HG03575 (cell line): ENCODE data around the gene TRIM50.
"Not testable (repeated sequence)": the region's sequence is repeated elsewhere in the genome, so short reads cannot be mapped to it uniquely, and the experiment has no call there.

ENCODE experiments used
- ATAC-seq: cut with Tn5 transposase; IDR thresholded peaks from one replicate; pipeline ENCODE4 v1.9.1; 2021; ENCODE audit not compliant: unreplicated experiment, insufficient number of reproducible peaks, low FRiP score; ENCODE audit errors: extremely low read depth

Gene TRIM50

DNA sequence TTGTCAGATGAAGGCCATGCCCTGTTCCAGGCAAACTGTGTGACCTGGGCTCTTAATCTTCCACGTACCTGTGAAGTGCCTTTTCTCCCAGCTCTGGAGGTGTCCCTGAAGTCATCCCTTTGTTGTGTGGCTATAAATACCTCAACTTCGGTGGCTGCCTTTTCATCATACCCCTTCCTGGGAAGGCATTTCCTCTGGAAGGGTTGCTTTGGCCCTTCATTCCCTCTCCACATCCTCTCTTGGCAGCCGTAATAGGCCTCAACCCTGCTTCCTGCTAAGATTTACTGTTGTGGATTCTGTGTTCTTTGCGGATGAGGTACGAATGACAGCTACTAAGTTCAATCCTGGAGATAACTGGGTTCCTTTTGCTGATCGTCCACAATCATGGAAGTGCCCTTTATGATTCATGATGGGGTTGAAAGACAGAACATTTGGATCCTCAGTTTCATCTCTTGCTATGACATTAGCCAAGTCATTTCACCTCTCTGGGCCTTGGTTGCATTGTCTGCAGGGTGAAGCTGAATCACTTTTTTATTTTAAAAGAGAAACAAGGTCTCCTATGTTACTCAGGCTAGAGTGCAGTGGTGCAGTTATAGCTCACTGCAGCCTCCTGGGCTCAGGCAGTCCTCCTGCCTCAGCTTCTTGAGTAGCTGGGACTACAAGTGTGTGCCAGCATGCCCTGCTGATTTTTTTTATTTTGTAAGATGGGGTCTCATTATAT lies 23.7 kb upstream of the TRIM50 start:
- ATAC-seq = no peak

DNA sequence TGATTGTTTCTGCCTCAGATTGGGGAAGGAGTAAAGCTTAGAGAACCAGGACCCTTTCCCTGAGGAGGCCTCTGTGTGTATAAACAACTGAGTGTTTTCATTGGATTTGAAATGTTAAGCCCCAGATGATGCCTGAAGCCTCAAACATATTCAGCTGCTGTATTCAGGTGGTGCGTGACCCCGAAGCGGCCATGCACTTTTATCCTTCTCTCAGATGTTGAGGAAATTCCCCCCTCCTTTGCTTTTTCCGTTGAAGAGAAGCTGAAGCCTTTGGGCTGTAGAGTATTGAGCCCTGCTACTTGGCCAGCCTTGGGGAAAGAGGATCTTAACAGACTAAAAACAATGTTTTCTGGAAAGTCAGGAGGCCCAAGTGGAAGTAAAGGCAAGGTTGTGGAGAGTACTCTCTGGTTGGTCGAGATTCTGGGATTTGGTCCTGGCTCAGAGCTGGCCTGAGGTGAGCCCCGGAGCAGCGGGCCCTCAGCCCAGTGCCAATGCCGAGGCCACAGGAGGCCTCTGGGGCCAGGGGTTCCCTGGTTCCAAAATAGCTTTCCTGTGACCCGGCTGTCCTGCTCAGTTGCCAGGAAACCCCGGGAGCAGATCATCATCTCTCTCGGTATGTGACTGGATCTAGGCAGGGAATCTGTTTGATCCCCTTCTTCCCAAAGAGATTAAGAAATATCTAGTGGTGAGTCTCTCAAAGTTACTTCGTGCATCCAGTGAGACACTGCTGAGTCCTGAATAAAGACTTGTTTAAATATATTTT lies 22.6 kb upstream of the TRIM50 start:
- ATAC-seq = no peak

DNA sequence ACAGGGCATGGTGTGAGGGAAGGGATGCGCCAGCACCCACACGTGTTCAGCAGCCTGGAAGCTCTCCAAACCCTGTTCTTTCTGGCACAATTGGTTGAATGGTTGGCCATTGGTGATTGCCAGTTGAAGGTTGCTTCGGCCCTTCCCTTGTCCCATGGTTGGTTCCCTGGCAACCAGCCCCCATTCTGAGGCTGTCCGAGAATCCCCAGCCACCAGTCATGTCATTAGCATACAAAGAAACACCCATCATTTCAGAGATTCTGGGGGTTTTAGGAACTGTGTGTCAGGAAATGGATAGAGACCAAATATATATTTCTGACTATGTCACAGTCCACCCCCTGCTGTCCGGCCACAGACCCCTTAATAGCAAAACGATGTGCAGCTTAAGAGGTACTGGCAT lies 21.9 kb upstream of the TRIM50 start:
- ATAC-seq = no peak

DNA sequence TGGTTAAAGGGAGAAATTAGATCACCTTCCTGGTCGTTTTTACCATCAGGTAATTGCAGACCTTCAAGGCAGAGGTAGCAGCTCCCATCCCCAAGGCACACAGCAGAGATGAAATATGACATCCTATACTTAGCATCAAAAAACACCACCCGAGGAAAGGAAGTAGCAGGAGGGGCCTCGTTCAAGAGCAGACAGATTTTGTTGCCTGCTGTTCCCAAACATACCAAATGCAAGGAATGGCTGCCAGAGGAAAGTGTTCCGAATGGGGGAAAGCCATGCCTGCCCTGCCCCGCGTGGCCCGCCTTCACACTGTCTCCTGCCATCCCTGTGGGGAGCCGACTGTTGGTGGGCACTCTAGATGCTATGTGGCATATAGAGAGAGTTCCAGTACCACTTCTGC lies 18.1 kb upstream of the TRIM50 start:
- no peak for ATAC-seq

DNA sequence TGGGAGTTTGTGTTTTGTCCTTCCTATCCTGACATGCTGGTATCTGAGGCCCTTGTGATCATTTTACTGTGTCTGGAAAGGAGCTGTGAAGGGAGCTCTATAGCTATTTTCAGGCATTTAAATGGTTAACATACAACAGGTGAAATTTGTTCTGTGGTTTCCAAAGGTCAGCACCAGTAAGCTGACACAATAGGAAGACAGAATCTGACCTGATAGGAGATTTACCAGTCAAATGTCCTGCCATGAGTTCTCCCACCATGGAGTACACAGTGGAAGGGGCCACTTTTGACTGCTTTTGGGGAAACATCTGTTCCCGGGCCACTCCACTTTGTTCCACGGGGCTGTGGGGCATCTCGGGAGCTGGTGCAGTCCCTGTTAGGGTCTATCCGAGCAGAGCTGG lies 17.7 kb upstream of the TRIM50 start:
- no peak for ATAC-seq

DNA sequence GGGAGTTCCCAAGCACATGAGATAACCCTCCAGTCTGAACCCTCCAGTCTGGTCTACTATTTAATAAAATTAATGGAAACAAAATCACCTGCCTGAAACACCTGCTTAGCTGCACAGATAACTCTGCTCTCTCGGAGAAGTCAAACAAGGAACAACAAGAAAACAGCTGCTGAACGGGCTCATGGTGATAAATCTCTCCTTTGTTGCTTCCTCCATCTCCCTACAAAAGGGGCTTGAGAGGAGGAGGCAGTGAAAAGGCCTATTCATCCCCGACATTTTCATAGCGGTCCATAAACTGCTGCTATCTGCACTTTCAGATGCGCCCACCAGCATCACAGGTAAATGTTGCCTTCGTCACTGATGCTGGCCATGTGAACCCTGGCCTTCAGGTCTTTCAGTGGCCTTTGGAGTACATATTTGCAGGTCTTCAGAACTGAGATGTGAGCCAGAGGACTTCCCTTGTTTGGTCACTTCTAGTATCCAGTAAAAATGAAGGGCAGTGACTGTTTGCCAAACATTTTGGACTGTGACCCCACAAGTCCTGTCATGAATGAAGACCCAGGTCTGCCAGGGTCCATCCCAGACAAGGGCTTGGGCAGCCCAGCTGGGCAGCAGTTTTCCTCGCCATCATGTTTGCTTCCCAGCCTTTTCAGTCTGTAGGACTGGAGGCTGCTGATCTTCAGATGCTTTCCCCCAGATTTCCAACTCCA lies 15.9 kb upstream of the TRIM50 start:
- no peak for ATAC-seq

DNA sequence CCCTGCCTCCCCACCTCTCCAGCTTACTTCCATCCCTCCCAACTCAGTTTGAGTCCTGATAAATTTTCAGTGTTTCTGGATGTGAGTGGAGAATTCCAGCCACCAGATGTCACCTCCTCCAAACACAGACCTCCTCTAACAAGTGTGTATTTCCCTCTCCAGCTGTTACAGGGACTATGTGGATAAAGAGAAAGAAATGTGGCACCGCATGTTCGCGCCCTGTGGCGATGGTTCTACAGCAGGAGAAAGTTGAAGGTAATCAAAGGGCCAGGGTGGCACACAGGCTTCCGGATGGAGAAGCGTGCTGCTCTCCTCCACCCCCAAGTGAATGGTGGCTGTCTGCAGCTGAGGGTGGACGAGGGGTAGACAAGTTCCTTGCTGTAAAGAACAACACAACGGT lies 14.8 kb upstream of the TRIM50 start:
- ATAC-seq = no peak

DNA sequence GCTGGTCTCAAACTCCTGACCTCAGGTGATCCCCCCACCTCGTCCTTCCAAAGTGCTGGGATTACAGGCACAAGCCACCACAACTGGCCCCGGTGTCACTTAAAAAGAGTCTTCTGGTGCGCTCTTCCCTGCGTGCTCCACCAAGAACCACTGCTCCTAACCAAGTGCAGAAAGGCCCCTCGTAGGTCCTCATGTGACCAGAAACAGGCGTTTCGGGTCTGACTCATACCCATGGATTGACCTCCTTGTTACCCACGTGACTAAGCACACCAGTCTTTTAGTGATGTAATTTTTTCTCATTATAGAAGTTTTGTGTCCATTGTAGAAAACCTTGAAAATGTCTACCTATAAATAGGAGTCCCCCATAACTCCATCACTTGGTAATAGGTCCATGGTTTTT lies 14.0 kb upstream of the TRIM50 start:
- ATAC-seq = no peak

DNA sequence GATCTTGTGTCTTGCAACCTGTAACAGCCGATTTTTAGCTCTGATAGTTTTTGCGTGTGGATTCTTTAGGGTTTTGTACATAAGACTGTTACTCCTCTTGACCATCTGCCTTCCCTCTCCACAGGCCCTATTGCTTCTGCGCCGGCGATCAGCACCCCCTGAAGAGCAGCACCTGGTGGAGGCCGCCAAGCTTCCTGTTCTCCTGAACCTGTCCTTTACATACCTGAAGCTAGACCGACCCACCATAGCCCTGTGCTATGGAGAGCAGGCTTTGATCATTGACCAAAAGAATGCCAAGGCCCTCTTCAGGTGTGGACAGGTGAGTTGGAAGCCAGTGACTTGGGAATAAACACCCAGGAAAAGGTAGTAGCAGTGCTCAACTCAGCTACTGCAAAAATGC lies 12.6 kb upstream of the TRIM50 start:
- no peak for ATAC-seq

DNA sequence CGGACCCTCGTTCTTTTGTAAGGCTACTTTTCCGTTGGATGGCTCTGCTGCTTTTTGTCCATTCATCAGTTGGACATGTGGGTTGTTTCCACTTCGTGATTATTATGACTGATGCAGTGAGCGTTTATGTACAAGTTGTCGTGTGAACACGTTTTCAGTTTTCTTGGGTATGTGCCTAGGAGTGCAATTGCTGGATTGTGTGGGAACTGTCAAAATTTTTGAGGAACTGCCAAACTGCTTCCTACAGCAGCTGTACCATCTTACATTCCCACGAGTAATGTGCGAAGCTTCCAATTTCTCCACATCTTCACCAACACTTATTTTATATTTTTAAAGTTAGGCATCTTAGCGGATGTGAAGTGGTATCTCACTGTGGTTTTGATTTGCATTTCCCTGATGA lies 10.4 kb upstream of the TRIM50 start:
- no peak for ATAC-seq

DNA sequence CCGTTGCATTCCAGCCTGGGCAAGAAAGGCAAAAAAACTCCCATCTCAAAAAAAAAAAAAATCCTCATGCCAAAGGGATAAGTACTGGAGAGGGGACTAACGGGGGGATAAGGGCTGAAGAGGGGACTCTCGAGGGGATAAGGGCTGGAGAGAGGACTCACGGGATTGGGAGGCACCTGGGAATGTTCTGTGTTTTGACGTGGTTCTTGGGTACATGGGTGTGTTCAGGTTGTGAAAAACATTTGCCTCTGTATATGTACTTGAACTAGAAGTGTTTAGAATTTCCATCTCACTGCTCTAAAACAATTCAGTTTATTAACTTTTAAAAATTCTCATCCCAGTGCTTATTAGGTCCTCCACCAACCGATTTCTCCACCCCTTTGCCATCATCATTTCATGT lies 4.6 kb upstream of the TRIM50 start:
- ATAC-seq = no peak

DNA sequence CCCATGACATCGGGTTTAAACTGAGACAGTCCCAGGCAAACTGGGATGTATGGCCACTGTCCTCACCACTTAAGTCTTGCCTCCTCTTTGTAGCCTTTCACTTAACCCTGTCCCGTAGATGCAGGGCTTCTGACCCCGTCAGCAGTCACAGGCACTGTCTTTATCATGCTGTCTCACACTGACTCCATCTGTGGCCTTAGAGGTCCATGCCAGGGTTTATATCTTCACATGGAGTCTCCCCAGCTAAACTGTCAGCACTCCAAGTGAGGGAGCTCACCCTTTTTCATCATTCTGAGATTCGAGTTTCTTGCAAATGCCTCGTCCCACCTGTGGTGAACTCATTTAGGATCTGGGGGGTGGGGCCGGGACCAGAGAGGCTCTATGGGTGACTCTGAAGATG lies 2.9 kb upstream of the TRIM50 start:
- no peak for ATAC-seq

DNA sequence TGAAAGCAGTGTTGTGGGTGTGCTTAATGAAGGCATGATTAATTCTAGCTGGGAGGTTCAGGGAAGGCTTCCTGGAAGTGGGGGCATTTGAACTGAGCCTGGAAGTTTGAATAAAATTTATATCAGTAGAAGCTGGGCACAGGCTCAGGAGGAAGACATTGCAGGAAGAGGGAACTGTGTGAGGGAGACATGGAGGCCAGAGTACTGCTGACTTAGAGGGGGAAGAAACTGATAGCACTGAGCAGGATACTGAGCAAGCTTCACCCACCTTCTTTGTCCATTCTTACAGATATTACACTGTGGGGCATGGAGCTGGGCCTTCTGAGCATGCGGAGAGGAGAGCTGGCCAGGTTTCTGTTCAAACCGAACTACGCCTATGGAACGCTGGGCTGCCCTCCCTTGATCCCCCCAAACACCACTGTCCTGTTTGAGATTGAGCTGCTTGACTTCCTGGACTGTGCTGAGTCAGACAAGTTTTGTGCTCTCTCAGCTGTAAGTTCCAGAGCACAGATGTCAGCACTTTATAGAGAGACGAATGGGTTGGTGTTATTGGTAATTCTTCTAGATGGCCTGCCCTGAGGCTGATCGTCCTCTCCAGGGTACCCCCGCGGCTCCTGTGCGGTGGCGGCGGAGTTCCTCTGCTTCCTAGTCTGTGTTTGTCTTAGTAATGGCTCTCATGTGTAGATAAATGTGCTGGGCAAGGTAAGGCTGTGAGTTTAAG lies 2.1 kb upstream of the TRIM50 start:
- ATAC-seq = no peak

DNA sequence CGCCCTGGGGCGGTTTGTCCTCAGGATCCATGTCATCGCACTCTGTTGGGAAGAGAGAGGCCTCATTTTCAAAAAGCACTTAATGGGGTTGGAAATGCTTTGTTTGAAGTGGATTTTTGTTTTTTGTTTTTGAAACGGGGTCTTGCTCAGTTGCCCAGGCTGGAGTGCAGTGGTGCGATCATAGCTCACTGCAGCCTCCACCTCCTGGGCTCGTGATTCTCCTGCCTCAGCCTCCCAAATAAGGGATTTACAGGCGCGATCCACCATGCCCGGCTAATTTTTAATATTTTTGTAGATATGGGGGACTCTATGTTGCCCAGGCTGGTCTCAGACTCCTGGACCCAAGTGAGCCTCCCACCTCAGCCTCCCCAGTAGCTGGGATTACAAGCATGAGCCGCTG lies 814 bp upstream of the TRIM50 start:
- no peak for ATAC-seq

DNA sequence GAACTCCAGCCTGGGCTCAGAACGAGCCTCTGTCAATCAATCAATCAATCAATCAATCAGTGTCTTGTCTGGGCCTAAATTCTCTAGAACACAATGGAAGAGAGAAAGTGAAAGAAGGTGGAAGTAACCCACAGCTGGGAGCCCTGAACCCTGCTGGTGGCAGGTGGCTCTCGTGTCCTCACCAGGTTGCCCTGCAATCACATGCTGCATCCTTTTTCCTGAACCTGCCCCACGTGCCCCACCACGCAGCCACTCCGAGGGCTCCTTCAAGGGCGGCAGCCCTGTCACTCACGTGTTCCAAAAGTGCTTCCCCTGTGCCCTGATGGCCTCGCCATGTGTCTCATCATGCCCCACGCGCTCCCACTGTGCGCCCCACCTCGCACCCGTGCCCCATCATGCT lies 433 bp downstream of the TRIM50 start:
- ATAC-seq = not testable (repeated sequence)

DNA sequence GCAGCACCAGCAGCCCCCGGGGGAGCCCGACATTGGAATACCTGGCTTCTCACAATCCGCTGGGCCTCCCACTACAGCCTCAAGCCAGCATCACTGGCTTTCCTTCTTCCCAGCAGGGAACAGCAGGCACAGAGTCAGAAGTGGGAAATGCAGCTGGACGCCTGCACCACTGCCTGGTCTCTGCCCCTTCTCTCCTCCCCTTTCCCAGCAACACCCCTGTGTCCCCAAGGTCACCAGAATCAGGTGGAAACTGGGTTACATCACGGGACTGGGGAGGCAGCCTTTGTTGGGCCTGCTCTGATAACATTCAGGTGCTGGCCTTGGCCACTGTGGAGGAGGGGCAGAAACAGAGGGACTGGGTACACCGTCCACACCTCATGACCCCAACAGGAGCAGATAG lies 2.5 kb downstream of the TRIM50 start:
- ATAC-seq = not testable (repeated sequence)

DNA sequence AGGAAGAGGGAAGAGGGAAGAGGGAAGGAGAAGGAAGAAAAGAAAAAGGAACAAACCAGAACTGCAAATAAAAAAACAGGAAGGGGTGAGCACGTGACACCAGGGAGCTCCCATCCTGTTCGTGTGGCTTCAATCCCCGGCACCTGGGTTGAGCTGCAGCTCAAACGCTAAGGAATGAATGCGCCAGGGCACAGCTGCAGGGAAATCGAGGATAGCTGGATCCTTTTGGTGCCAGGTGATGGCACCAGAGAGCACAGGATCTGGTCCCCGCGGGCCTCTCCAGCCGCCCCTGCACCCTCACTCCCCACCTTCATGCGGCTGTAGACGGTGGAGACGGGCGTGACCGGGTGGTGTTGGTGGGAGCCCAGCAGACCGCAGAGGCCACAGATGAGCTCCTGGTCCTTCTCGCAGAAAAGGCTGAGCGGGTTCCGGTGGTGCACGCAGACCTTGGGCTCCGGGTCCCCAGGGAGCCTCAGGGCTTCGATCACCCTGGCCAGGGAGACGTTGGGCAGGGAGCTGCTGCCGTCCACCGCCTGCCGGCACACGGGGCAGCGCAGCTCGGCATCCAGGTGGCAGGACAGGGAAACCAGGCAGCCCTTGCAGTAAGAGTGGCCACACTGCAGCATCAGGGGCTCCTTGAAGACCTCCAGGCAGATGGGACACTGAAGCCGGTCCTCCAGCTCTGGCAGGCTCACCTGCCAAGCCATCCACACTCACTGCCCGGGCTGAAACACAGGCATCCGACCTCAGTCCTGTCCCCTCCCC lies 3.6 kb downstream of the TRIM50 start:
- ATAC-seq = not testable (repeated sequence)

DNA sequence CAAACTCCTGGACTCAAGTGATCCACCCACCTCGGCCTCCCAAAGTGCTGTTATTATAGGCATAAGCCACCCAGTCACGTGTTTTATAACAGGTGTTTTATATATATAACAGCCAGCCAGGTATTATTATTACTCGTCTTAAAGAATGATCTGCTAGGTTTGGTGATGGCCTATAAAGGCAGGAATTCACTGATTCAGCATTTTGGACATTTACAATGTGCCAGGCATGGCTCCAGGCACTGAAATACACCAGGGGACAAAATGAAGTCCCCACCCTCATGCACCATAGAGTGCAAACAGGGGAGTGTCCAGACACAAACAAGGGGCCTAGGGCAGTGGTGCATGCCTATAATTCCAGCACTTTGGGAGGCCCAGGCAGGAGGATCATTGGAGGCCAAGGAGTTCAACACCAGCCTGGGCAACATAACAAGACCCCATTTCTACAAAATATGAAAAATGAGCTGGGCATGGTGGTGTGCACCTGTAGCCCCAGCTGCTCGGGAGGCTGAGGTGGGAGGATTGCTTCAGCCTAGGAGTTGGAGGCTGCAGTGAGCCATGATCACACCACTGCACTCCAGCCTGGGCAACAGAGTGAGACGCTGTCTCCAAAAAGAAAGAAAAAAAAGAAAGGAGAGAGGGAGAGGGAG lies 4.3 kb downstream of the TRIM50 start:
- not testable (repeated sequence) for ATAC-seq
